ENCODE results near the gene G6PC1.

The G6PC1 gene

GRCh38 chr17:42950044-42950783, 49.6 kb downstream of the G6PC1 start:
- no peak for DNase-seq

Data from DMS79 treated with DMSO at 0.1 percent for 48 hours (cell line).